Stimulated activated CD4-positive, alpha-beta T cell treated with anti-CD3 and anti-CD28 coated beads, Interleukin-15, amount 100 ng/mL, for 24 hours (primary cell): Measurements from ENCODE around the gene TPGS2.
"Not testable (repeated sequence)": the region's sequence is repeated elsewhere in the genome, so short reads cannot be mapped to it uniquely, and the experiment has no call there.

Experiments
- DNase-seq: peaks from one replicate; pipeline ENCODE4 v3.0.0-alpha.2; 2020

Gene TPGS2

GRCh38 chr18:36770315-36770946 lies 58.4 kb downstream of the TPGS2 start:
- no peak for DNase-seq

DNA sequence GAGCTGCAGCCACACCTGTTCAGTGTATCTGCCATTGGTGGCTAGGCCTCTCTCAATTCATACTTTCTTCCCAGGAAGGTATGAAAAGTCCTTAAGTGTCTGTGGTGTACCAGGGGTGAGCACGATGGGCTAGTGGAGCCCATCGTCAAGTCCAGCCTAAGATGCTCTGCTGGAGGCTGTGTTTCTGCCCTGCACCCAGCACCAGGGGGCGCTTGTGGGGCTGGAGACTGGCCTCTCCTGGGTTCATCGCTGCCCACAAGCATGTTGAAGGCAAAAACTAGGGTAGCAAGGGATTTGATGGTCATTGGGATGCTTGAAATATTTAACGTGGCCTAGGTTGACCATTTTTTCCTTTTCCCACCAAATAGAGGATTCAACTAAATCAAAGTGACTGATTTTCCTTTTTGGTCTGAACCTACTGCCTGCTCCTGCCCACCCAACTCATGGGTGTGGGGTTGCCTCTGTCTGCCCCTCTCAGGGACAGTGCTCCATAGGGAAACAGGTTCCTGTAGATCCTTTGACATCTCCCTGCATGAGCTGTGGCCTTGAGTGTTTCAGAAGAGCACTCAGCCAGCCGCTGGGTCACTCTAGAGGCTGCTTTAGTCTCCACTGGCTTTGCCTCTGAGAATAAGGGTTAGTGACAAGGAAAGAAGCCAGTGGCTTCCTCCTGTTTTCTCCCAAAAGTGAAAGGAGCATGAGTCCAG lies 59.0 kb downstream of the TPGS2 start:
- DNase-seq = peak; percentile 23

GRCh38 chr18:36769172-36769571 lies 59.6 kb downstream of the TPGS2 start:
- DNase-seq = no peak

DNA sequence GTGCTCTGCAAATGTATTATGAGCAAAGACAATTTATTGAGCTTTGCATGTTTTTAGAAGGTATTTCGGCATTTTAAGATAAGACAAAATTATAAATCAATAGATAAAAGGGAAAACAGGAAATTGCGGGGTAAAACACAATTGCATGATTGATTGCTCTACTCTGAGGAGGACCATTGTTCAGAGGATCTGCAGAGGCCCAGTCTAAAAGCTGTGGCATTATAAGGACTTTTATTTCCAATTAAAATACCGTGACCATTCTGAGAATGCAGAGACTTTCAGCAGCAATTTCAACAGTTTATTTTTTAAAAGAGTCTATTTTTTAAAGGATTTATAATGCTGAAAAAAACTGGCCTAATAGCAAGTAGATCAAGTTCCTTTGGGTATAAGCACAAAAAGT lies 62.0 kb downstream of the TPGS2 start:
- no peak for DNase-seq

- not testable (repeated sequence) for DNase-seq
Observed at GRCh38 chr18:36762965-36763364, 65.8 kb downstream of the TPGS2 start.

GRCh38 chr18:36762074-36762473 lies 66.7 kb downstream of the TPGS2 start:
- no peak for DNase-seq

- DNase-seq = no peak
Observed at GRCh38 chr18:36761186-36761698, 67.6 kb downstream of the TPGS2 start.

- no peak for DNase-seq
Observed at GRCh38 chr18:36760598-36760997, 68.2 kb downstream of the TPGS2 start.

DNA sequence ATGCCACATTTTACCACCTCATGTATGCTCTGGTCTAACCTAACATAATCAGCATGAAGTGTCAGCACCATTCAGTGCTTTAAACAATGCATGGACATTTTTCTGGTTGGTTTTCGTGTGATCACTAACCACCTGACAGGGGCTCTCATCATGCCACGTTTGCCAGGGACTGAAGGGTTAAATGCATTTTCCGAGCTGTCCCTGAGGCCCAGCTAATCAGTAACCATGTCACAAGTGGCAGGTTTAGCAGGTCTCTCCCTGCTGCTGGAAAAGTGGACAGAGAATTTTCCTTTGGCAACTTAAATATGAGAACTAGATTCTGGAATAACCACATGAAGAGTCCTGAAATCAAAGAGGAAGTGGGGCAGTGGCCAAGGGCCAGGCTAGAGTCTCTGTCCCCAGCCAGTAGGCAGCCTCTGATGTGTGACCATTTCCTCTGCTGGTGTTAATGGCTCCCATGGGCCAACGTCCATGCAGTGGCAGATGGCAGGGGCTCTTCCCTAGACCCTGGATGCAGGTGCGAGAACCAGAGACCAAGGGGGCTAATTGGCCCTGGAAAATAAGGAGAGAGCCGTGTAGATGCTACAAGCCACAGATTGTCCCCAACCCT lies 69.5 kb downstream of the TPGS2 start:
- no peak for DNase-seq

- DNase-seq = no peak
Observed at GRCh38 chr18:36758623-36759022, 70.2 kb downstream of the TPGS2 start.

DNA sequence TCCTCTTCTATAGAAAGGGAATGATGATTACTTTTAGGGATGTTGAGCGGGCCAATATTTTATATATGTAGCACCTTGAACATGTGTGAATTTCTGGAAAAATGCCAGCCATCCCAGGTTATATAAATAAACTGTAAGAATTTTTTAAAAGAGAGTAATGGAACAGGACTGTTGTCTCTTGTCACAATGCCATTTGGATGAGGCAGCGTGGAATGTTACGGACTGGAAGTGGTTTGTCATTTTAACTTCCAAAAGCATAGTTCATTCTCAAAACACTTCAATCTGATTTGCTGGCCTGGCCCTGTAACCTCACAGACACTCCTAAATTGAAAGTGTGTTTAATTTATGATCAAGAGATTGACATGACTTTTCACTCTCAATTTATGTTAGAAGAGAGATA lies 70.8 kb downstream of the TPGS2 start:
- DNase-seq = no peak

- no peak for DNase-seq
Observed at GRCh38 chr18:36757081-36757480, 71.7 kb downstream of the TPGS2 start.

DNA sequence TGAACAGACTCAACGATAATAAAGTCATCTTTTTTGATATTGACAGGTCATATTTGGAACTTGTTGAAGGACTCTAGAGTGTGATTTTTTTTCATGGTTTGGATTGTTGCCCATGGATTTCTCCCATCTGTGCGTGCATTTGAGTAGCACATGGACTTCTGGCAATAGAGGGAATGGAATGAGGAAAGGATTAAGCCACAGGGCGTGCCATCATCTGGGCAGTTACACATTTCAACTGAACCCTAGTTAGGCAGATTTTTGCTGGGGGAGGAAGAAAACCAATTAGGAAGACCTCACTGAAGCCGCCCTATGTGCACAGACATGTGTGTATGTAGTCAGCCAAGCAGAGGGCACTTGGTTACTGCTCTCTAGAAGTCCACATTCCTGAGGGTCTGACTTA lies 72.6 kb downstream of the TPGS2 start:
- DNase-seq = no peak

DNA sequence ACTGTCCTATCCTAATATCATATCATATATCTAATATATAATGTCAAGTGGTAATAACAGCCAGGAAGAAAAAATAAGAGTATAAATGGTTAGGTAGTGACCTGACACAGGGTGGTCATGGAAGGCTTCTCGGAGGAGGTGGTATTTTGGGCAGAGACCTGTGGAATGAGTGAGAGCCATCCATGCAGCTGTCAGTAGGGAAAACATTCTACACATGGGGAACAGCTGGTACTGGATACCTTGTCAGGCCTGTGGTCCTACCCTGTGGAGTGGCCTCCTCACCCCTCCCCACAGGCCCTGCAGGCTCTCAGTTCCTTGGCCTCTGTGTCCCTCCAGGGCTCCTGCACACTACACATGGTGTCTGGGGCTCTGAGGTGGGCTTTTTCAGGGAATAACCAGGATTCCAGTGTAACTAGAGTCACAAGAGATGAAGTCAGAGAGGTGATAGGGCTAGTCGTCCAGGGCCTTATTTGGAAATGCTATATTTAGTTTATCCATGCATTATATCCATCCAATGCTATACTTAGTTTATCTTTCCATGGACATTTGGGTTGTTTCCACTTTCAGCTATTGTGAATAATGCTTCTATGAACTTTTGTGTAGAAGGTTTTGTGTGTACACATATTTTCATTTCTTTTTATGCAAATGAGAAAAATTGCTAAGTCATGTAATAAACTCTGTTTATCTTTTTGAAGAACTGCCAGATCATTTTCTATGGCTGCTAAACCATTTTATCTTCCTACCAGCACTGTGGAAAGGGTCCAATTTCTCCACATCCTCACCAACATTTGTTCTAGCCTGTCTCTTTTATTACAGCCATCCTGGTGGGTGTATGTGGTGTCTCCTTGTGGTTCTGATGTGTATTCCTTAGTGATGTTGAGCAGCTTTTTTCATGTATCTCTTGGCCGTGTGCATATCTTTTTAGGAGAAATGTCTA lies 75.6 kb downstream of the TPGS2 start:
- no peak for DNase-seq

GRCh38 chr18:36745219-36745975 lies 83.4 kb downstream of the TPGS2 start:
- DNase-seq = no peak

DNA sequence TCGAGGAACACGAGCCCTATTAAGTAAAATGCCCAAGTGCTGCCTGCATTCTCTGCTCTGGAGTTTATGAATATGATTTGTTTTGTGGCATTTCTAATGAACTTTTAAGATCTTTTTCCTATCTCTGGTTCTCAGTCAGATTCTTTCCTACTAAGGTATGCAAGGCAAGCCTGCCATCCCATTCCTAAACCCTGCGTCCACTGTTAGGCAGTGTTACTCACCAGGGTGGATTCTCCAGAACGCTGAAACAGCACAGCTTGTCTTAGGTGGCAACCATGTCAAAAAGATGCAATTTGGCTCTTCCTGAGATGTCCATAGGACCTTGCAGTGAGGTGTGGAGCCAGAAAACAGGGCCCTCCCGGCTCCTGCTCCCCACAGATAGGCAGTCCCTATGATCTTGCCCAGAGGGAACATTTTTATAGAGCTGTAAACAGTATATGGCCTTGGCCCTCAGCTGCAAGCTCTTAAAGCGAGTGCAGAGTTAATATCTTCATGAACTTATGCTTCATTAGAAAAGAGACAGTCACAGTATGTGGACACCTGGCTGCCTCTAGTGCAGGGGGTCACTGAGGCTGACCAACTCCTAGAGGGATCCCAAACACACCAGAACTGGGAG lies 84.4 kb downstream of the TPGS2 start:
- DNase-seq = no peak
